ENCODE data around the gene SLC4A1. TPM values are rescaled to one million over a fixed set of nuclear protein-coding genes. Genes with fewer than 3 reads are reported as not detected.

Gene SLC4A1
- total and polyA plus RNA-seq, 2 experiments from 2014 or later, result not detected

DNA sequence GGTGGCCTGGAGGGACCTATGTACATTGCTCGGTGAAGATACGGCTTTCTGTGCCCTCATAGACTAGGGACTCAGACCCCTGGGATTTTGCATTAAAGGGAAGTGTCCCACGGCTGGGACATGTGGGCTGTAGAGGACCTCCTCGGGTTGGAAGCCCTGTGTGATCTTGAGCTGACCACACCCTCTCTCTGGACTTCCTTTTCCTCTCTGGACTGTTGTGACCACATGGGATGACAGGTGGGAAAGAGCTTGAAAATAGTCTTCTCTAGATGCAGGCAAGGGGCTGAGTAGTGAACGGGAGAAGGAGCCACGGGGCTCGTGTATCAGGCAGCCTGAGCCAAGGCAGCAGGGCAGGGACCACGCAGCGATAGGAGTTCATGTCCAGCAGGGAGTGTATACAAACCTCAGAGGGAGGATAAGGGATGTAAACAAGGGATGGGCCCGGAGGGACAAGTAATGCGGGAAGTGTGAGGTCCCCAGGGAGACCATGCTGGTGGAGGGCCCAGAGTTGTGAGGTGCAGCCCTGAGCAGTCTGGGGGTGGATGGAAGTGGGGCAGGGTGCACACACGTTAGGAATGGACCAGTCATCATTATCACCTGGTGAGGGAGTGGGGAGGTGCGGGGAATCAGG, 4.5 kb upstream of the SLC4A1 start:
- Histone ChIP-seq H3K9ac (no peak overlapping the region), H3F3A (ENCODE audit: insufficient read depth) (no peaks in the 10 kb centered on the region), H3K4me1 (ENCODE audit: insufficient read depth) (no peaks in the 10 kb centered on the region), H4K20me1 (ENCODE audit: insufficient read depth) (no peaks in the 10 kb centered on the region), H3K36me3 (ENCODE audit: low read depth) (no peaks in the 10 kb centered on the region), H3K4me2 (ENCODE audit: unreplicated experiment) (no peak overlapping the region), H3K27ac (no peak overlapping the region), H3K4me3 (no peak overlapping the region), H3K9me2 (ENCODE audit: insufficient read depth) (no peaks in the 10 kb centered on the region), H3K79me2 (ENCODE audit: insufficient read depth) (no peaks in the 10 kb centered on the region), H3K27me3 (replicated peaks; ENCODE audit: insufficient read depth) (no peaks in the 10 kb centered on the region), H3K9me3 (ENCODE audit: low read depth) (no peaks in the 10 kb centered on the region), H2AFZ (no peak overlapping the region)
- TF ChIP-seq EZH2 (IDR thresholded peaks at IDR 0.05; ENCODE audit: insufficient read depth, poor library complexity, severe bottlenecking) (no peak), EZH2phosphoT487 (IDR thresholded peaks at IDR 0.05; ENCODE audit: insufficient read depth, low read depth) (no peak)
- no peak for DNase-seq
- 49 to 52% methylated on average over 12 to 13 of the region's 13 CpGs for WGBS, 2 experiments (ENCODE audit: low coverage in 1 of 2, low lambda C conversion rate in 2 of 2, missing lambda C conversion rate in 2 of 2)
- in situ Hi-C loops (cut with MboI), result no loop called here

DNA sequence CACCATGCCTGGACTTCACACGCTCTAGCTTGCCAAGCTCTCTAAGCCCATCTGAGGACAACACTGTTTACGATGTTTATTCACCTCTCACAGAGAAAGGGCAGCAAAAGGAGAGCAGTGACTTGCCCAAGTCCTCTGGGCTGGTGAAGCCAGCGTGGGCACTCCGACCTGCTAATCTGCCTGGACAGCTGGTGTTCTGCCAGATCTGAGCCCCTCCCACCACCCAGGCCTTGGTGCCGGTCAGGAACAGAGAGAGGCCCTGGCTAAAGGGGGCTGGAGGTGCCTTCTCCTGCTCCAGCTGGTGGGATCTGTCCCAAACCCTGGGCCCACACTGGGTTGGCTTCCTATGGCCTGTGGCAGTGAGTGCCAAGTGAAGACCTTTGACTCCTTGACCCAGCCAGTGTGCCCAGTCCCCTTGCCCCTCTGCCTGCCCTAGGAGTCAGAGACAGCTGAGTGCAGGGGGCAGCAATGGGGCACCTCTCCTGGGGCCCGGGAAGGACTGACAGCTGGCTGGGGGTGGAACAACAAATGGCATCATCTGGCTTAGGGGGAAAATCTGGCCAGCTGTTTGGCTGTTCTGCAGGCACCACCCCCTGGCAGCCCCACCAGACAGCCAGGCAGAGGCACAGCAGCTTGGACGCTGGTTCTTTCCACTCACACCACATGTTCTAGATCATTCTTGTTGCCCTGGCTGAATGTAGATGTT, 1.8 kb upstream of the SLC4A1 start:
- Histone ChIP-seq H3F3A (ENCODE audit: insufficient read depth) (no peaks in the 10 kb centered on the region), H3K27ac (no peak overlapping the region), H3K79me2 (ENCODE audit: insufficient read depth) (no peaks in the 10 kb centered on the region), H3K4me2 (ENCODE audit: unreplicated experiment) (no peak overlapping the region), H3K9me3 (ENCODE audit: low read depth) (no peaks in the 10 kb centered on the region), H3K4me1 (ENCODE audit: insufficient read depth) (no peaks in the 10 kb centered on the region), H3K9me2 (ENCODE audit: insufficient read depth) (no peaks in the 10 kb centered on the region), H3K36me3 (ENCODE audit: low read depth) (no peaks in the 10 kb centered on the region), H3K27me3 (replicated peaks; ENCODE audit: insufficient read depth) (no peaks in the 10 kb centered on the region), H2AFZ (no peak overlapping the region), H3K9ac (no peak overlapping the region), H3K4me3 (no peak overlapping the region), H4K20me1 (ENCODE audit: insufficient read depth) (no peaks in the 10 kb centered on the region)
- DNase-seq, result no peak
- in situ Hi-C loops (cut with MboI), result no loop called here
- TF ChIP-seq EZH2 (IDR thresholded peaks at IDR 0.05; ENCODE audit: insufficient read depth, poor library complexity, severe bottlenecking) (no peak), EZH2phosphoT487 (IDR thresholded peaks at IDR 0.05; ENCODE audit: insufficient read depth, low read depth) (no peak)
- WGBS, 2 experiments (ENCODE audit: low coverage in 1 of 2, low lambda C conversion rate in 2 of 2, missing lambda C conversion rate in 2 of 2), result 39 to 49% methylated on average over 7 of the region's 7 CpGs

DNA sequence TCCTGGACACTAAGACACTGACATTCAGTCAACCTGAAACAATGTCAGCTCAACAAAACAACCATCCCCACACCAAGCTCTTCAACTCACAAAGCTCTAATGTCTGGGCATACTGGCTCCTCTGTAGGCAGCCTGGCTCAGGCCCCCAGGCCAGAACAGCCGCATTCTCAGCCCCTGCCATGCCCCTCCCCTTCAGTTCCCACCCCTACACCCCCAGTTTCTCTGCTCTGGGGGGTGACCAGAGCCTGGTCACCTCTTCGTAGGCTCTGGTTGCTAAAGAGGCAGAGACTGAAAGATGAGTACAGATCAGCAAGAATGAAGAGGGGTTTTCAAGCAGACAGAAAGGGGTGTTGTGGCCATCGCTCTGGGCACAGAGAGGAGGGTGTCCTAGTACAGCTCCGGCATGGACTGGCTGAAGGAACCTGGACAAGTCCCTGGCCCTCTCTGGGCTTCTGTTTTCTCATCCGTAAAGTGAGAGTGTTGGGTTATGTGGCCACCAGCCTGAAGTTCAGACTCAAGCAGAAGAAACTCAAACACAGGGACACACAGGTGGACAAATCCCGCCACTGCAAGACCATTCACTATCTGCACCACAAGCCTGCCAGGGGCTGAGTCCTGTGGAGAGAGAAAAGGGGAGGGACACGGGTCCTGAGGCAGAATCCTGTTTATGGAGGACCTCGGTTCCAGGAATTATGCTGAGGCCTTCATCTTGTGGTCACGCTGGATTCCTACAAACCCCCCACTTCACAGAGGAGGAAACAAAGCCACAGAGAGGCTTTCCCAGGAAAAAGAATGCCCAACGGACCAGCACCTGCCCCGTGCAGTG, 987 bp upstream of the SLC4A1 start:
- Histone ChIP-seq H3K9me2 (ENCODE audit: insufficient read depth) (no peaks in the 10 kb centered on the region), H3K79me2 (ENCODE audit: insufficient read depth) (no peaks in the 10 kb centered on the region), H3K27ac (no peak overlapping the region), H3K9me3 (ENCODE audit: low read depth) (no peaks in the 10 kb centered on the region), H4K20me1 (ENCODE audit: insufficient read depth) (no peaks in the 10 kb centered on the region), H3F3A (ENCODE audit: insufficient read depth) (no peaks in the 10 kb centered on the region), H2AFZ (no peak overlapping the region), H3K4me1 (ENCODE audit: insufficient read depth) (no peaks in the 10 kb centered on the region), H3K27me3 (replicated peaks; ENCODE audit: insufficient read depth) (no peaks in the 10 kb centered on the region), H3K4me3 (no peak overlapping the region), H3K9ac (no peak overlapping the region), H3K36me3 (ENCODE audit: low read depth) (no peaks in the 10 kb centered on the region), H3K4me2 (ENCODE audit: unreplicated experiment) (no peak overlapping the region)
- 48 to 50% methylated on average over 11 of the region's 11 CpGs for WGBS, 2 experiments (ENCODE audit: low coverage in 1 of 2, low lambda C conversion rate in 2 of 2, missing lambda C conversion rate in 2 of 2)
- in situ Hi-C loops (cut with MboI), result no loop called here
- TF ChIP-seq EZH2 (IDR thresholded peaks at IDR 0.05; ENCODE audit: insufficient read depth, poor library complexity, severe bottlenecking), result no peak
- no peak for DNase-seq

DNA sequence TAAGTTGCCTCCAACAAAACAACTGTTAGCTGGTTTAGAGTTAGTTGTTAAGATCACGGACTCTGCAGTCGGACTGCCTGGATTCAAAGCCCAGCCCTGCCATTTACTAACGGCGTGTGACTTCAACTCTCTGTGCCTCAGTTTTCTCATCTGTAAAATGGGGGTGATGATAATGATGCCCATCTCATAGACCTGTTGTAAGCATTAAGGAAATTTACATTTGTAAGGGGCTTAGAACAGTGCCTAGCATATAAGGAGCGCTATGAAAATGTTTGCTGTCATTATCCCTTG, 825 bp downstream of the SLC4A1 start:
- Histone ChIP-seq H4K20me1 (ENCODE audit: insufficient read depth) (no peaks in the 10 kb centered on the region), H3K9ac (no peak overlapping the region), H3K4me3 (no peak overlapping the region), H3K4me2 (ENCODE audit: unreplicated experiment) (no peak overlapping the region), H3K4me1 (ENCODE audit: insufficient read depth) (no peaks in the 10 kb centered on the region), H3K27me3 (replicated peaks; ENCODE audit: insufficient read depth) (no peaks in the 10 kb centered on the region), H3K9me2 (ENCODE audit: insufficient read depth) (no peaks in the 10 kb centered on the region), H3K9me3 (ENCODE audit: low read depth) (no peaks in the 10 kb centered on the region), H3K36me3 (ENCODE audit: low read depth) (no peaks in the 10 kb centered on the region), H2AFZ (no peak overlapping the region), H3F3A (ENCODE audit: insufficient read depth) (no peaks in the 10 kb centered on the region), H3K79me2 (ENCODE audit: insufficient read depth) (no peaks in the 10 kb centered on the region), H3K27ac (no peak overlapping the region)
- in situ Hi-C loops (cut with MboI), result no loop called here
- 71 to 77% methylated on average over 5 of the region's 5 CpGs for WGBS, 2 experiments (ENCODE audit: low coverage in 1 of 2, low lambda C conversion rate in 2 of 2, missing lambda C conversion rate in 2 of 2)
- no peak for DNase-seq
- TF ChIP-seq EZH2phosphoT487 (IDR thresholded peaks at IDR 0.05; ENCODE audit: insufficient read depth, low read depth), result no peak
- no peak for TF ChIP-seq EZH2 (IDR thresholded peaks at IDR 0.05; ENCODE audit: insufficient read depth, poor library complexity, severe bottlenecking)
